Measurements from ENCODE around the gene NXPE2. TPM values are rescaled to one million over a fixed set of nuclear protein-coding genes. Genes with fewer than 3 reads are reported as not detected.
"Not testable (repeated sequence)": the region's sequence is repeated elsewhere in the genome, so short reads cannot be mapped to it uniquely, and the experiment has no call there.

The NXPE2 gene
- not detected for polyA plus RNA-seq (2013, experiment 1 of 2; ENCODE audit: insufficient read length)
- not detected for polyA plus RNA-seq (2013, experiment 2 of 2; ENCODE audit: insufficient read length)

GRCh38 chr11:114678125-114679036 lies at the start of gene NXPE2:
Gene NXPE2 (plus strand): TSS chr11:114678527. CDS start chr11:114678576, 49 bp downstream.
- peak; percentile 48 for DNase-seq

- DNase-seq = not testable (repeated sequence)
Observed at GRCh38 chr11:114631445-114631965, 46.8 kb upstream of the NXPE2 start.

DNA sequence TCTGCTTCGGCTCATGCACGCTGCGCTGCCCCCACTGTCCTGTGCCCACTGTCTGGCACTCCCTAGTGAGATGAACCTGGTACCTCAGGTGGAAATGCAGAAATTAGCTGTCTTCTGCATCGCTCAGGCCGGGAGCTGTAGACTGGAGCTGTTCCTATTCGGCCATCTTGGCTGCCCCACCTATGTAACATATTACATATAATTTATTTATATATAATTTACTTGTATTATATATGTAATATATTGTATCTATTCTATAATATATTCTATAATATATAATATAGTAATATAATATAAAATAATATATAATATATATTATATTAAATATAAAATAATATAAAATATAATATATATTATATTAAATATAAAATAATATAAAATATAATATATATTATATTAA lies 38.9 kb upstream of the NXPE2 start:
- DNase-seq = not testable (repeated sequence)

GRCh38 chr11:114650661-114651060 lies 27.7 kb upstream of the NXPE2 start:
- DNase-seq = no peak

GRCh38 chr11:114651145-114651718 lies 27.1 kb upstream of the NXPE2 start:
- no peak for DNase-seq

GRCh38 chr11:114653148-114653547 lies 25.2 kb upstream of the NXPE2 start:
- DNase-seq = no peak

- no peak for DNase-seq
Observed at GRCh38 chr11:114664641-114665040, 13.7 kb upstream of the NXPE2 start.

GRCh38 chr11:114666760-114667159 lies 11.6 kb upstream of the NXPE2 start:
- no peak for DNase-seq

DNA sequence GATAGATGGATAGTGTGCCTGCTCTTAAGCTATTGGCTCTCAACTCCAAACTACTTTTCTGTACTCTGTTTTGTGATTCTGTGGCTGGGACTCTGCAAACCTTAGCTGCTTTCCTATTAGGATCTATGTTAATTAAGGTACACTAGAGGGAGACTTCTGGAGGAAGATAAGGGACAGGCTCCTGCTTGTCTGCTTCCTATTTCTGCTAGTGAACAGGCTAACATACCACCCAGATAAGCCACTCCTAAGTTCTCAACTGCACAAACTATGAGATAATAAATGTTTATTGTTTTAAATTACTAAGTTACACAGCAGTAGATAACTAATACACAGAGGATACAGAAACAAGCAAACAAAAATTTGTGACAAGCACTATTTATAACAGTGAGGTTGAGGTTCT lies 10.2 kb upstream of the NXPE2 start:
- no peak for DNase-seq

DNA sequence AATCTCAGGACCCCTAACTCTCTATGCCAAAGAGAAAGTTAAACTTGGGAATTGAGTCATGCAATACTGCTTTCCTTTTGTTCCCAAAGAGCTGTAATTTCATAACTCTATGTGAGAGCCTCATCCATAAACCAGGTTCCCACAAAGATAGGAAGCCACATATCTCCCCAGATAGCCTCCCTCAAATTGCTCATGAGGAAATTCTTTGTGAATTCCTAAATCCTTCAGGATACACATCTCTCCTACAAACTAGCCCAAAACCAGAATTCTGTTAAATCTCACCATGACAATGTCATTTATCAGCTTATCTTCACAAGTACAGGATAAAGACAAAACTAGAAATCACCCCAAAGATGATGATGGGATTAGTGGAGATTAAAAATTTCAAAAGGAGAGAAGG lies 4.7 kb upstream of the NXPE2 start:
- DNase-seq = no peak

GRCh38 chr11:114679505-114679904 lies 1.2 kb downstream of the NXPE2 start:
- no peak for DNase-seq

GRCh38 chr11:114683007-114683406 lies 4.7 kb downstream of the NXPE2 start:
- no peak for DNase-seq

GRCh38 chr11:114684636-114685035 lies 6.3 kb downstream of the NXPE2 start:
- DNase-seq = no peak

DNA sequence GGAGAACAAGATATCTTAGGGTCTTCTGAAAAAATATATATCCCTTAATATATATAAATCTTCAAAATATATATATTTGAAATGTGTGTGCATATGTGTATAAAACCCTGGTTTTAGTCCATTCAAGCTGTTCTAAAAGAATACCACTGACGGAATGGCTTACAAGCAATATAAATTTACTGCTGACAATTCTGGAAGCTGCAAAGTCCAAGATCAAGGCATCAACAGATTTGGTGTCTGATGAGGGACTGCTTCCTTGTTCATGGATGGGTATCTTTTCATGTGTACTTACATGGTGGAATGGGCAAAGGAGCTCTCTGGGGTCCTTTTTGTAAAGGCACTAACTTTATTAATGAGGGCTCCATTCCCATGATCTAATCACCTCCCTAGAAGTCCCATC lies 6.8 kb downstream of the NXPE2 start:
- no peak for DNase-seq

- DNase-seq = no peak
Observed at GRCh38 chr11:114705280-114706024, 27.1 kb downstream of the NXPE2 start.

- DNase-seq = no peak
Observed at GRCh38 chr11:114709960-114710359, 31.6 kb downstream of the NXPE2 start.

GRCh38 chr11:114713756-114714155 lies 35.4 kb downstream of the NXPE2 start:
- DNase-seq = no peak

GRCh38 chr11:114719562-114719961 lies 41.2 kb downstream of the NXPE2 start:
- DNase-seq = no peak

GRCh38 chr11:114724916-114725524 lies 46.7 kb downstream of the NXPE2 start:
- no peak for DNase-seq

GRCh38 chr11:114725623-114726022 lies 47.3 kb downstream of the NXPE2 start:
- no peak for DNase-seq

GRCh38 chr11:114736806-114737205 lies 58.5 kb downstream of the NXPE2 start:
- no peak for DNase-seq

GRCh38 chr11:114738954-114739353 lies 60.6 kb downstream of the NXPE2 start:
- DNase-seq = peak; percentile 31

All from fibroblast of skin of back (primary cell).